GM12864 (cell line): ENCODE results near the gene RCVRN.

ENCODE experiments used
- DNase-seq: peaks from one replicate; pipeline ENCODE4 v3.0.0-alpha.2; 2011; ENCODE audit warnings: low read depth
- H3K4me3 ChIP-seq: 2 replicates; pipeline ENCODE4 v1.5.1; 2011; ENCODE audit warnings: mild to moderate bottlenecking, low read depth, low read length, control low read depth
- CTCF ChIP-seq: IDR thresholded peaks from 2 replicates; pipeline ENCODE4 v1.5.1; 2011; ENCODE audit warnings: low read depth, mild to moderate bottlenecking, moderate library complexity, low read length, control low read depth, inconsistent platforms; ENCODE audit errors: missing control alignments

RCVRN gene

GRCh38 chr17:9941305-9941704 lies 36.2 kb upstream of the RCVRN start:
- no peak for TF ChIP-seq CTCF

GRCh38 chr17:9940841-9941240 lies 35.8 kb upstream of the RCVRN start:
- TF ChIP-seq CTCF, result no peak
- DNase-seq, result no peak
- no peak overlapping the region for H3K4me3 ChIP-seq

More at GRCh38 chr17:9941305-9941704, 36.2 kb upstream of the RCVRN start:
- H3K4me3 ChIP-seq, result no peak overlapping the region
- DNase-seq, result no peak

- no peak overlapping the region for H3K4me3 ChIP-seq
- TF ChIP-seq CTCF, result no peak
- no peak for DNase-seq
These were observed 33.7 kb upstream of the RCVRN start for GRCh38 chr17:9938764-9939163.

GRCh38 chr17:9937901-9938300 lies 32.8 kb upstream of the RCVRN start:
- DNase-seq, result no peak
- TF ChIP-seq CTCF, result no peak
- H3K4me3 ChIP-seq, result no peak overlapping the region

- no peak for TF ChIP-seq CTCF
These were observed 32.2 kb upstream of the RCVRN start for GRCh38 chr17:9937241-9937761.

GRCh38 chr17:9936095-9936494 lies 31.0 kb upstream of the RCVRN start:
- H3K4me3 ChIP-seq, result no peak overlapping the region
- DNase-seq, result no peak
- TF ChIP-seq CTCF, result no peak

More at GRCh38 chr17:9937241-9937761, 32.2 kb upstream of the RCVRN start:
- H3K4me3 ChIP-seq, result no peak overlapping the region
- DNase-seq, result no peak

DNA sequence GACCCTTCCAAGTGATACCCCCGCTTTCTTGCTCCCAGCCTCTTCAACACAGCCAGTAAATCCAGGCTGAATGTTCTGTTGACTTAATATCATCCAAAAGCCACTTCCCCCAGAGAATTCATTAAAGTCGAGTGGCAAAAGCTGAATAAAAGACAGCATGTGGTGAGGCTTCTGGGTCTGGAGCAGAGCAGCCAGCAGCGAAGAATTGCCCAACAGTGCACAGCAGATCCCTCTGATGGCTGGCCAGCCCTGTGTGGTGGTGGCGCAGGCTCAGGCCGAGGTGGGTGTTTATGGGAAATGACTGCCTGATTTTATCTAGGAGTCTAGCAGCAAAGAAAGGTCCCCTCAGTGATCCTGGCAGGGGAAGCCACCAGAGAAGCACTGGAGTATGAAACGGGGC lies 30.3 kb upstream of the RCVRN start:
- DNase-seq, result no peak
- H3K4me3 ChIP-seq, result no peak overlapping the region
- TF ChIP-seq CTCF, result no peak
